H1 (cell line): Measurements from ENCODE around the gene RASEF. TPM values are rescaled to one million over a fixed set of nuclear protein-coding genes. Genes with fewer than 3 reads are reported as not detected.

Experiments
- BCL11A ChIP-seq, 2 experiments: IDR thresholded peaks; one replicate each; pipeline ENCODE4 v1.6.1; 2011; ENCODE audit warnings: low read depth in 2 of 2, low read length in 2 of 2, mild to moderate bottlenecking in 2 of 2
- BRCA1 ChIP-seq: IDR thresholded peaks from 2 replicates; pipeline ENCODE4 v1.6.1; 2012; ENCODE audit warnings: low read depth, low read length, improper control_type of control experiment
- FOSL1 ChIP-seq: IDR thresholded peaks from 2 replicates; pipeline ENCODE4 v1.6.1; 2011; ENCODE audit warnings: mild to moderate bottlenecking, low read depth, low read length, moderate library complexity; ENCODE audit not compliant: insufficient read depth
- GABPA ChIP-seq: IDR thresholded peaks from 2 replicates; pipeline ENCODE4 v1.6.1; 2011; ENCODE audit warnings: mild to moderate bottlenecking, low read length, moderate library complexity, borderline replicate concordance; ENCODE audit not compliant: insufficient read depth
- NANOG ChIP-seq: IDR thresholded peaks from 2 replicates; pipeline ENCODE4 v1.6.1; 2011; ENCODE audit warnings: low read length, low read depth, mild to moderate bottlenecking, inconsistent platforms; ENCODE audit not compliant: insufficient read depth, poor library complexity, severe bottlenecking
- SP2 ChIP-seq: IDR thresholded peaks from 2 replicates; pipeline ENCODE4 v1.6.1; 2012; ENCODE audit warnings: mild to moderate bottlenecking, low read length, inconsistent platforms
- SP4 ChIP-seq: IDR thresholded peaks from 2 replicates; pipeline ENCODE4 v1.6.1; 2012; ENCODE audit warnings: low read length, inconsistent platforms
- polyA plus RNA-seq, 7 experiments: library from polyadenylated mRNA; depleted of rRNA in 3 of 7; stranded (reverse) in 5 of 7; unstranded in 2 of 7; fragments of >200 nt in 5 of 7; fragments of 200-250 nt in 2 of 7; gene quantifications; 1 replicate in 5 of 7; 2 replicates in 1 of 7; 4 replicates in 1 of 7; pipeline versions ENCODE4 v1.2.1 to v1.2.3, GENCODE V29; 2011 to 2013; ENCODE audit warnings: missing spikeins in 2 of 7, mixed read lengths in 2 of 7
- total RNA-seq: library from RNA; stranded (reverse); fragmentation: NEBNext Ultra II Directional; extraction: Animal tissue kit (Norgen Biotek cat#: 25700); gene quantifications from 2 replicates; pipeline ENCODE4 v1.2.1, GENCODE V29; 2021

The RASEF gene
- total and polyA plus RNA-seq, 2 of the 8 experiments (the other 6 are each of a cell fraction or from before 2014, with no cell fraction given) = 1.1 to 4.6 TPM

DNA sequence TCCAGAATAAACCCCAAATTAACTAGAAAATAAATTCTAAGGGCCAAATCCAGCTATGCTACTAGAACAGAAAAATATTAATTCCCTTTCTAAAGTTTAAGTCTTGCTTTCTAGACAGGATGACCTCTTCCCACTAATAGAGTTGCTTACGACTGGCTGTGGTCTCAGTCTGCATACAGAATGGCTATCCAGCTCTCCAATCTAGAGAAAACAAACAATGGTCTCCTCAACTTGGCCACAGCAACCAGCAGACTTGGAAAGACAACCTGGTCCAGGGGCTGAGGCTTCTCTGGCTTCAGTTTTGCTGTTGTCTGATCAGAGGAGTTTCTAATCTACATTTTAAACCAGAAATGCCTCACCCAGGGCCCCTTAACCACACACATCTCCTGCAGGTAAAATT, 28.9 kb downstream of the RASEF start (continued):
- no peak for TF ChIP-seq BCL11A (IDR thresholded peaks at IDR 0.05; ENCODE audit: low read depth in 2 of 2, low read length in 2 of 2)
- no peak for TF ChIP-seq NANOG
- TF ChIP-seq SP4 = no peak
- no peak for TF ChIP-seq SP2
- TF ChIP-seq BRCA1 = no peak
- no peak for TF ChIP-seq FOSL1
- no peak for TF ChIP-seq GABPA
